Measurements from ENCODE around the gene IGDCC3. TPM values are rescaled to one million over a fixed set of nuclear protein-coding genes. Genes with fewer than 3 reads are reported as not detected.

IGDCC3 gene
- total and polyA plus RNA-seq, 2 of the 8 experiments (the other 6 are each of a cell fraction or from before 2014, with no cell fraction given) = 26.8 to 45.7 TPM

GRCh38 chr15:65404186-65404872, 26.5 kb upstream of the IGDCC3 start:
- CTCF ChIA-PET (ENCODE audit: partially characterized antibody) = interaction anchor here (0.6 to 4.1 kb wide), 8 partner anchors 9 to 1378 kb away, joined by 3 to 26 read pairs (median 4); partner anchors contain the start of gene IGDCC4
- TF ChIP-seq JUN (IDR thresholded peaks at IDR 0.05; ENCODE audit: low read depth, low read length) (no peak), RAD21 (IDR thresholded peaks at IDR 0.05 in 1 of 2, conservative IDR thresholded peaks at IDR 0.05 in 1 of 2; ENCODE audit: low read depth in 2 of 2, low read length in 2 of 2) (peak in 1 of 2 experiments; percentile 11; a peak in 1 of 4 replicates), SP1 (IDR thresholded peaks at IDR 0.05; ENCODE audit: low read depth, low read length) (peak; percentile 83), E2F6 (IDR thresholded peaks at IDR 0.05) (no peak), TEAD4 (IDR thresholded peaks at IDR 0.05; ENCODE audit: low read depth, low read length) (no peak)
- H4K91ac ChIP-seq (replicated peaks; ENCODE audit: insufficient read length, low read length) = no peak overlapping the region
- H2BK5ac ChIP-seq (ENCODE audit: low read depth, low read length) = no peak overlapping the region
- no peak overlapping the region for H4K8ac ChIP-seq (ENCODE audit: extremely low read depth, insufficient read depth, low read length)
- H4K5ac ChIP-seq (ENCODE audit: insufficient read length, low read depth, low read length) = no peak overlapping the region
- DNase-seq (ENCODE audit: low read depth in 1 of 2, low spot score in 2 of 2) = no peak
- no peak overlapping the region for H3K14ac ChIP-seq (ENCODE audit: insufficient read length)
- H3K56ac ChIP-seq (replicated peaks; ENCODE audit: insufficient read length, low read depth, low read length) = no peak overlapping the region
- H2BK15ac ChIP-seq (ENCODE audit: low read length) = no peak overlapping the region
- FAIRE-seq = no peak
- no peaks in the 10 kb centered on the region; the same call in 1 of the 2 replicates for H3K23me2 ChIP-seq (ENCODE audit: low read depth, low read length)
- H3K27ac ChIP-seq (ENCODE audit: low read depth, low read length) = no peak overlapping the region
- H3K36me3 ChIP-seq (ENCODE audit: control insufficient read depth in 2 of 4, insufficient read depth in 4 of 4, low read length in 3 of 4) = no peaks in the 10 kb centered on the region
- POLR2A ChIA-PET (ENCODE audit: partially characterized antibody) = interaction anchor here (1.2 to 15.2 kb wide), 3 partner anchors 13 to 100 kb away, joined by 4 to 229 read pairs (median 6); partner anchors contain the start of genes IGDCC4 and RNU5B-1
- no peak overlapping the region for H3K4me3 ChIP-seq (ENCODE audit: extremely low read depth in 1 of 4, insufficient read depth in 2 of 4, low read depth in 3 of 4, low read length in 4 of 4)
- H3K18ac ChIP-seq (ENCODE audit: extremely low read depth, low read length) = no peak overlapping the region
- peak overlapping the region; percentile 2 to 35; a peak in 3 of 4 replicates for H3K4me2 ChIP-seq (ENCODE audit: insufficient read depth in 1 of 2, low read depth in 2 of 2, low read length in 2 of 2)
- no peaks in the 10 kb centered on the region for H4K20me1 ChIP-seq (replicated peaks in 1 of 2; ENCODE audit: control insufficient read depth in 1 of 2, insufficient read depth in 2 of 2, low read length in 2 of 2)
- H3K27me3 ChIP-seq (replicated peaks in 1 of 4; ENCODE audit: control insufficient read depth in 3 of 4, extremely low read depth in 1 of 4, insufficient read depth in 3 of 4, low read length in 3 of 4) = peaks cover 0 to 2% (median 0%) of the 10 kb centered on the region in 4 experiments; a peak in 1 of 7 replicates
- H2AFZ ChIP-seq (ENCODE audit: low read length) = no peak overlapping the region
- no peak overlapping the region for H2BK20ac ChIP-seq (ENCODE audit: low read length)
- no peak overlapping the region for H2BK12ac ChIP-seq (ENCODE audit: low read depth, low read length)
- peaks cover 7 to 21% (median 17%) of the 10 kb centered on the region in 4 experiments for H3K4me1 ChIP-seq (replicated peaks in 1 of 4; ENCODE audit: control insufficient read depth in 3 of 4, insufficient read depth in 4 of 4, low read length in 3 of 4)
- no peaks in the 10 kb centered on the region for H3K79me2 ChIP-seq (ENCODE audit: control insufficient read depth in 1 of 2, insufficient read depth in 2 of 2, low read length in 2 of 2)
- no peak overlapping the region for H3K23ac ChIP-seq (ENCODE audit: insufficient read length)
- no peak overlapping the region for H2AK5ac ChIP-seq (ENCODE audit: low read depth, low read length)
- no peak overlapping the region for H3K9ac ChIP-seq (replicated peaks in 1 of 4; ENCODE audit: extremely low read depth in 1 of 4, low read depth in 3 of 4, low read length in 3 of 4)
- H2BK120ac ChIP-seq (replicated peaks; ENCODE audit: low read depth, low read length) = no peak overlapping the region
- 61% methylated on average over 6 of the region's 6 CpGs; no CpG with 5 or more reads in 1 of the 2 experiments for WGBS, 2 experiments (ENCODE audit: extremely low coverage in 1 of 2, insufficient coverage in 1 of 2, insufficient read length in 1 of 2, insufficient replicate concordance in 2 of 2, low coverage in 1 of 2, low lambda C conversion rate in 2 of 2, missing lambda C conversion rate in 1 of 2)
- H3K79me1 ChIP-seq (ENCODE audit: low read depth, low read length) = no peaks in the 10 kb centered on the region
- H3K9me3 ChIP-seq (ENCODE audit: insufficient read depth in 2 of 2, low read depth in 1 of 2, low read length in 1 of 2) = no peaks in the 10 kb centered on the region
- H3K4ac ChIP-seq (replicated peaks; ENCODE audit: insufficient read length, low read depth, low read length) = no peak overlapping the region

Data from H1 (cell line).